Activated CD4-positive, alpha-beta memory T cell treated with anti-CD3 and anti-CD28 coated beads, Interleukin-2, amount 10 ng/mL, durations not matched to agents 7 days and 5 days (primary cell): ENCODE results near the gene ADCY1. TPM values are rescaled to one million over a fixed set of nuclear protein-coding genes. Genes with fewer than 3 reads are reported as not detected.

Experiments
- CTCF ChIA-PET: fragments of 350-600 bp; sonication (Branson Sonifier 250); formaldehyde crosslinking; loops from one replicate; lab custom pipeline; 2021; ENCODE audit warnings: antibody characterized with exemption, inconsistent platforms; lab: Charles Lee
- POLR2A ChIA-PET: fragments of 350-600 bp; sonication (Branson Sonifier 250); formaldehyde crosslinking; loops from one replicate; lab custom pipeline; 2021; ENCODE audit warnings: antibody characterized with exemption; lab: Charles Lee
- DNase-seq: peaks from one replicate; pipeline ENCODE4 v3.0.0-alpha.2; 2020
- H3K27ac Mint-ChIP-seq: one replicate; pipeline ENCODE4 v1.8.0; 2021; ENCODE audit warnings: mild to moderate bottlenecking, mixed read lengths
- H3K27me3 Mint-ChIP-seq: one replicate; pipeline ENCODE4 v1.8.0; 2021; ENCODE audit warnings: mixed read lengths
- H3K36me3 Mint-ChIP-seq: one replicate; pipeline ENCODE4 v1.8.0; 2021; ENCODE audit warnings: low read depth, mixed read lengths
- H3K4me1 Mint-ChIP-seq: one replicate; pipeline ENCODE4 v1.8.0; 2021; ENCODE audit warnings: mixed read lengths
- H3K4me3 Mint-ChIP-seq: one replicate; pipeline ENCODE4 v1.8.0; 2021; ENCODE audit warnings: mild to moderate bottlenecking, mixed read lengths
- H3K9me3 Mint-ChIP-seq: one replicate; pipeline ENCODE4 v1.8.0; 2021; ENCODE audit warnings: mixed read lengths
- total RNA-seq, 2 experiments: library from RNA; stranded (reverse); gene quantifications; one replicate each; pipeline ENCODE4 v1.2.3, GENCODE V29; 2021

Gene ADCY1
- total RNA-seq, 2 experiments from 2014 or later: 3.9 to 4.3 TPM

GRCh38 chr7:45581271-45581780, 7.2 kb downstream of the ADCY1 start:
- ChIA-PET POLR2A (no interaction called here), CTCF (no interaction called here)
- DNase-seq: no peak
- Mint-ChIP-seq H3K27me3 (peaks cover 4% of the 10 kb centered on the region), H3K27ac (no peak overlapping the region), H3K36me3 (no peaks in the 10 kb centered on the region), H3K9me3 (no peaks in the 10 kb centered on the region), H3K4me3 (no peak overlapping the region), H3K4me1 (no peaks in the 10 kb centered on the region)

GRCh38 chr7:45582136-45582749, 8.1 kb downstream of the ADCY1 start:
- ChIA-PET POLR2A (no interaction called here), CTCF (no interaction called here)
- no peak overlapping the region for H3K4me3 Mint-ChIP-seq
- no peak for DNase-seq
- H3K27me3 Mint-ChIP-seq: no peaks in the 10 kb centered on the region
- H3K9me3 Mint-ChIP-seq: no peaks in the 10 kb centered on the region
- H3K27ac Mint-ChIP-seq: no peak overlapping the region
- H3K36me3 Mint-ChIP-seq: no peaks in the 10 kb centered on the region
- no peaks in the 10 kb centered on the region for H3K4me1 Mint-ChIP-seq

GRCh38 chr7:45582868-45583277, 8.7 kb downstream of the ADCY1 start:
- ChIA-PET POLR2A (no interaction called here), CTCF (no interaction called here)
- Mint-ChIP-seq H3K9me3 (no peaks in the 10 kb centered on the region), H3K27ac (no peak overlapping the region), H3K27me3 (no peaks in the 10 kb centered on the region), H3K4me1 (no peaks in the 10 kb centered on the region), H3K36me3 (no peaks in the 10 kb centered on the region), H3K4me3 (no peak overlapping the region)
- DNase-seq: no peak

- DNase-seq: no peak
- H3K4me1 Mint-ChIP-seq: no peaks in the 10 kb centered on the region
- no peaks in the 10 kb centered on the region for H3K36me3 Mint-ChIP-seq
- POLR2A ChIA-PET: no interaction called here
- CTCF ChIA-PET: no interaction called here
- H3K9me3 Mint-ChIP-seq: no peaks in the 10 kb centered on the region
- H3K4me3 Mint-ChIP-seq: no peak overlapping the region
- H3K27ac Mint-ChIP-seq: no peak overlapping the region
- H3K27me3 Mint-ChIP-seq: no peaks in the 10 kb centered on the region
Observed at GRCh38 chr7:45583296-45583695, 9.1 kb downstream of the ADCY1 start.

GRCh38 chr7:45584261-45585210, 10.4 kb downstream of the ADCY1 start:
- POLR2A ChIA-PET: no interaction called here
- no peaks in the 10 kb centered on the region for H3K9me3 Mint-ChIP-seq
- no peak overlapping the region for H3K27ac Mint-ChIP-seq
- no peak for DNase-seq
- no peaks in the 10 kb centered on the region for H3K36me3 Mint-ChIP-seq
- CTCF ChIA-PET: no interaction called here
- no peak overlapping the region for H3K4me3 Mint-ChIP-seq
- H3K4me1 Mint-ChIP-seq: no peaks in the 10 kb centered on the region
- no peaks in the 10 kb centered on the region for H3K27me3 Mint-ChIP-seq

GRCh38 chr7:45585628-45586027, 11.5 kb downstream of the ADCY1 start:
- no peaks in the 10 kb centered on the region for H3K4me1 Mint-ChIP-seq
- POLR2A ChIA-PET: no interaction called here
- no peaks in the 10 kb centered on the region for H3K27me3 Mint-ChIP-seq
- CTCF ChIA-PET: no interaction called here
- no peaks in the 10 kb centered on the region for H3K9me3 Mint-ChIP-seq
- H3K4me3 Mint-ChIP-seq: no peak overlapping the region
- H3K27ac Mint-ChIP-seq: no peak overlapping the region
- DNase-seq: no peak
- no peaks in the 10 kb centered on the region for H3K36me3 Mint-ChIP-seq

- no peak for DNase-seq
- no peaks in the 10 kb centered on the region for H3K27me3 Mint-ChIP-seq
- no peak overlapping the region for H3K27ac Mint-ChIP-seq
- H3K36me3 Mint-ChIP-seq: no peaks in the 10 kb centered on the region
- no peaks in the 10 kb centered on the region for H3K9me3 Mint-ChIP-seq
- no peaks in the 10 kb centered on the region for H3K4me1 Mint-ChIP-seq
- ChIA-PET CTCF (no interaction called here), POLR2A (no interaction called here)
- no peak overlapping the region for H3K4me3 Mint-ChIP-seq
Observed at GRCh38 chr7:45586542-45587520, 12.7 kb downstream of the ADCY1 start.

GRCh38 chr7:45588466-45588865, 14.3 kb downstream of the ADCY1 start:
- Mint-ChIP-seq H3K36me3 (no peaks in the 10 kb centered on the region), H3K27ac (no peak overlapping the region), H3K27me3 (no peaks in the 10 kb centered on the region), H3K9me3 (no peaks in the 10 kb centered on the region), H3K4me1 (no peaks in the 10 kb centered on the region), H3K4me3 (no peak overlapping the region)
- ChIA-PET CTCF (no interaction called here), POLR2A (no interaction called here)
- DNase-seq: no peak

GRCh38 chr7:45589061-45589460, 14.9 kb downstream of the ADCY1 start:
- POLR2A ChIA-PET: no interaction called here
- H3K27me3 Mint-ChIP-seq: no peaks in the 10 kb centered on the region
- H3K27ac Mint-ChIP-seq: no peak overlapping the region
- no peaks in the 10 kb centered on the region for H3K4me1 Mint-ChIP-seq
- no peak for DNase-seq
- H3K4me3 Mint-ChIP-seq: no peak overlapping the region
- CTCF ChIA-PET: no interaction called here
- H3K9me3 Mint-ChIP-seq: no peaks in the 10 kb centered on the region
- H3K36me3 Mint-ChIP-seq: no peaks in the 10 kb centered on the region

- no peak for DNase-seq
- Mint-ChIP-seq H3K4me1 (no peaks in the 10 kb centered on the region), H3K36me3 (no peaks in the 10 kb centered on the region), H3K4me3 (no peak overlapping the region), H3K27me3 (no peaks in the 10 kb centered on the region), H3K9me3 (no peaks in the 10 kb centered on the region), H3K27ac (no peak overlapping the region)
- CTCF ChIA-PET: no interaction called here
- POLR2A ChIA-PET: no interaction called here
Observed at GRCh38 chr7:45589915-45590678, 15.9 kb downstream of the ADCY1 start.

- no peaks in the 10 kb centered on the region for H3K4me1 Mint-ChIP-seq
- H3K9me3 Mint-ChIP-seq: no peaks in the 10 kb centered on the region
- POLR2A ChIA-PET: no interaction called here
- H3K36me3 Mint-ChIP-seq: no peaks in the 10 kb centered on the region
- no peak overlapping the region for H3K4me3 Mint-ChIP-seq
- no peak overlapping the region for H3K27ac Mint-ChIP-seq
- CTCF ChIA-PET: no interaction called here
- DNase-seq: peak; percentile 13
- no peaks in the 10 kb centered on the region for H3K27me3 Mint-ChIP-seq
Observed at GRCh38 chr7:45590679-45591057, 16.5 kb downstream of the ADCY1 start.

GRCh38 chr7:45591101-45591906, 17.1 kb downstream of the ADCY1 start:
- ChIA-PET POLR2A (no interaction called here), CTCF (no interaction called here)
- Mint-ChIP-seq H3K4me1 (no peaks in the 10 kb centered on the region), H3K36me3 (no peaks in the 10 kb centered on the region), H3K9me3 (no peaks in the 10 kb centered on the region), H3K4me3 (no peak overlapping the region), H3K27ac (no peak overlapping the region), H3K27me3 (no peaks in the 10 kb centered on the region)
- DNase-seq: peak; percentile 13
